Renal pelvis (tissue), 4 donors: ENCODE data around the gene HEPACAM. TPM values are rescaled to one million over a fixed set of nuclear protein-coding genes. Genes with fewer than 3 reads are reported as not detected.

Experiments
- DNase-seq: peaks from one replicate; pipeline ENCODE4 v3.0.0-alpha.2; 2013
- polyA plus RNA-seq, 3 donors: library from polyadenylated mRNA; unstranded; fragments of 120-200 nt; gene quantifications; one replicate each; pipeline ENCODE4 v1.2.1, GENCODE V29; 2013; ENCODE audit not compliant: insufficient read length in 3 of 3

HEPACAM gene
- polyA plus RNA-seq, 3 donors = 2.3 to 3.8 (median 3.4) TPM

DNA sequence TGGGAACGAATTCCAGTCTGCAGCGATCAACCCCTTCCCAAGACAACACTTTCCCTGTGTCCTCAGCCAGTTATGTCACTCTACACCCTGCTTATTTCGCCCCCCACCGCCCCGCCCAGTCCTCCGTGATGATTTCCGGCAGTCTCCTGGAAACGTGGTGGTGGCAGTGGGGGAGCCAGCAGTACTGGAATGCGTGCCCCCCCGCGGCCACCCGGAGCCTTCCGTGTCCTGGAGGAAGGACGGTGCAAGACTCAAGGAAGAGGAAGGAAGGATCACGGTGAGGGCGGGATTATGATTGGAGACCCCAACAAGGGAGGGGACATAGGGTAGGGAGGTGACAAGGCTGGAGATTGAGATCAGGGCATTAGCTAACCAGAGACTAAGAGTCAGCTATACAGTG, 66.5 kb downstream of the HEPACAM start:
- no peak for DNase-seq

Other genes with a start within 250 kb of the HEPACAM start
- gene NRGN, start 196.1 kb downstream of the HEPACAM start, polyA plus RNA-seq = 10 to 100 TPM; 17.8 to 27.5 (median 19.6) TPM
- 10 to 100 TPM in 1 of 3 donors, 1 to 10 TPM in 2; 9.2 to 10.1 (median 9.3) TPM for gene VSIG2, start 183.8 kb downstream of the HEPACAM start, polyA plus RNA-seq
- 10 to 100 TPM; 59.4 to 78.9 (median 69.4) TPM for gene ESAM, start 173.8 kb downstream of the HEPACAM start, polyA plus RNA-seq
- 10 to 100 TPM; 23.3 to 43.6 (median 38.9) TPM for gene MSANTD2, start 135.6 kb downstream of the HEPACAM start, polyA plus RNA-seq
- gene ROBO3, start 70.6 kb downstream of the HEPACAM start, polyA plus RNA-seq = 10 to 100 TPM; 25.0 to 30.2 (median 29.9) TPM
- 10 to 100 TPM; 19.3 to 26.4 (median 24.8) TPM for gene ROBO4, start 38.2 kb downstream of the HEPACAM start, polyA plus RNA-seq
- gene HEPN1, start 16.8 kb downstream of the HEPACAM start, polyA plus RNA-seq = 1 to 10 TPM; 1.3 to 2.2 (median 1.8) TPM
- 1 to 10 TPM; 3.8 to 4.0 (median 3.9) TPM for gene CCDC15, start 18.2 kb upstream of the HEPACAM start, polyA plus RNA-seq
- gene SLC37A2, start 127.3 kb upstream of the HEPACAM start, polyA plus RNA-seq = 1 to 10 TPM; 1.9 to 2.8 (median 2.0) TPM
- 10 to 100 TPM; 50.0 to 52.8 (median 51.2) TPM for gene TMEM218, start 175.6 kb upstream of the HEPACAM start, polyA plus RNA-seq
- gene PKNOX2, start 228.7 kb upstream of the HEPACAM start, polyA plus RNA-seq = 10 to 100 TPM; 11.3 to 14.8 (median 13.4) TPM